ENCODE data around the gene NACAD.

DNA sequence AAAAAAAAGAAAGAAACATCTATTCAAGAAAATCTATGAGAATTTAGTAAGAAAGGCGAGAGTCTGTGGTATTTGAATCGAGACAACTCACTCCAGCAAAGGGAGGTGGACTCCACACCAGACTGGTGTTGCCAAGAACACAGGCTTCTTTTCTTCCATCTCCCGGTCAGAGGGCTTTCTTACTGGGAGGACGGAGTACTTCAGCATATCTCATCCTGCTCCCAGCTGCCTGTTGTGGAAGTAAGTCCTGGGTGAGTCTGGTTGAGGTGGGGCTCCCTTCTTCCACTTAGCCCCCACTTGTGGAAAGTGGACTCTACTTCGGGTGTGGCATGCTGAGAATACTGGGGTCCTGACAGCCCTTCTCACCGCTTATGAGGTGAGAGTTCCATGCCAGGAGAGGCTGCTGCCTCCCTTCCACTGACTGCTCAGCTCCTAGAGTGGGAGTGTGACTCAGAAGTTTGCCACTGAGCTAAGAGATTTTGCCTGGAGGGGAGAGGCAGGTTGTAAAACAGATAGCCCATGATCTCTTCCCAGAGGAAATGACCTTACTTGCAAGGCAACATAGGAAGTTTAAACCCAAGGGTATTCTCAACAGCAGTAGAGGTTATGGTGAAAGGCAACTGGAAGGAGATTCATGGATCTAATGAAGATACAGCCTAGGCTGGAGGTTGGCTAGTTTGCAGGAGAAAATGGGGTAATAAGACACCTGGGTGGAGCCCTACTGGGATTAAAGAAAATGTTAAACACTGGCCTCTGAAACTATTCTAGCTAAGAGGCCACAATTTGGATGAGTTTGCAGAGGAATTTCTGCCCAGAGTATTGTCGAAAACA lies 3.5 kb upstream of the NACAD start:
- TF ChIP-seq, protein P1, sequence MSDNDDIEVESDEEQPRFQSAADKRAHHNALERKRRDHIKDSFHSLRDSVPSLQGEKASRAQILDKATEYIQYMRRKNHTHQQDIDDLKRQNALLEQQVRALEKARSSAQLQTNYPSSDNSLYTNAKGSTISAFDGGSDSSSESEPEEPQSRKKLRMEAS (IDR thresholded peaks at IDR 0.05; ENCODE audit: low read depth, low read length): no peak
- TF ChIP-seq POLR2A (IDR thresholded peaks at IDR 0.05; ENCODE audit: extremely low read depth, insufficient read length) (no peak), MYC (IDR thresholded peaks at IDR 0.05; ENCODE audit: low read depth, low read length) (no peak)
- TF ChIP-seq, protein P2, sequence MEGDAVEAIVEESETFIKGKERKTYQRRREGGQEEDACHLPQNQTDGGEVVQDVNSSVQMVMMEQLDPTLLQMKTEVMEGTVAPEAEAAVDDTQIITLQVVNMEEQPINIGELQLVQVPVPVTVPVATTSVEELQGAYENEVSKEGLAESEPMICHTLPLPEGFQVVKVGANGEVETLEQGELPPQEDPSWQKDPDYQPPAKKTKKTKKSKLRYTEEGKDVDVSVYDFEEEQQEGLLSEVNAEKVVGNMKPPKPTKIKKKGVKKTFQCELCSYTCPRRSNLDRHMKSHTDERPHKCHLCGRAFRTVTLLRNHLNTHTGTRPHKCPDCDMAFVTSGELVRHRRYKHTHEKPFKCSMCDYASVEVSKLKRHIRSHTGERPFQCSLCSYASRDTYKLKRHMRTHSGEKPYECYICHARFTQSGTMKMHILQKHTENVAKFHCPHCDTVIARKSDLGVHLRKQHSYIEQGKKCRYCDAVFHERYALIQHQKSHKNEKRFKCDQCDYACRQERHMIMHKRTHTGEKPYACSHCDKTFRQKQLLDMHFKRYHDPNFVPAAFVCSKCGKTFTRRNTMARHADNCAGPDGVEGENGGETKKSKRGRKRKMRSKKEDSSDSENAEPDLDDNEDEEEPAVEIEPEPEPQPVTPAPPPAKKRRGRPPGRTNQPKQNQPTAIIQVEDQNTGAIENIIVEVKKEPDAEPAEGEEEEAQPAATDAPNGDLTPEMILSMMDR (IDR thresholded peaks at IDR 0.05; ENCODE audit: low read depth, low read length): no peak

All from NB4 (cell line).